Activated CD8-positive, alpha-beta memory T cell treated with anti-CD3 and anti-CD28 coated beads for 36 hours (primary cell): Measurements from ENCODE around the gene ERC1. TPM values are rescaled to one million over a fixed set of nuclear protein-coding genes. Genes with fewer than 3 reads are reported as not detected.
"Not testable (repeated sequence)": the region's sequence is repeated elsewhere in the genome, so short reads cannot be mapped to it uniquely, and the experiment has no call there.

Source experiments
- CTCF ChIA-PET: fragments of 350-600 bp; sonication (Branson Sonifier 250); formaldehyde crosslinking; loops from one replicate; lab custom pipeline; 2021; ENCODE audit warnings: antibody characterized with exemption; lab: Charles Lee
- POLR2A ChIA-PET: fragments of 350-600 bp; sonication (Branson Sonifier 250); formaldehyde crosslinking; loops from one replicate; lab custom pipeline; 2021; ENCODE audit warnings: antibody characterized with exemption; lab: Charles Lee
- total RNA-seq, 2 experiments: library from RNA; stranded (reverse); gene quantifications; one replicate each; pipeline ENCODE4 v1.2.3, GENCODE V29; 2021

The ERC1 gene
- total RNA-seq, 2 experiments from 2014 or later: 24.2 to 25.8 TPM

- POLR2A ChIA-PET: interaction anchor here (0.7 kb wide), 1 partner anchor 203 kb away, joined by 4 read pairs; no protein-coding TSS in a partner anchor
Measured at GRCh38 chr12:1234073-1234472, 243.1 kb downstream of the ERC1 start.

GRCh38 chr12:1246637-1247036, 255.6 kb downstream of the ERC1 start:
- CTCF ChIA-PET: no interaction called here
- POLR2A ChIA-PET: no interaction called here

More at GRCh38 chr12:1234073-1234472, 243.1 kb downstream of the ERC1 start:
- CTCF ChIA-PET: no interaction called here

GRCh38 chr12:1250641-1251040, 259.6 kb downstream of the ERC1 start:
- ChIA-PET CTCF (no interaction called here), POLR2A (no interaction called here)

- CTCF ChIA-PET: no interaction called here
- POLR2A ChIA-PET: no interaction called here
Measured at GRCh38 chr12:1252758-1253157, 261.7 kb downstream of the ERC1 start.

- CTCF ChIA-PET: not testable (repeated sequence)
- POLR2A ChIA-PET: interaction anchor here (0.7 kb wide), 1 partner anchor 12 kb away, joined by 4 read pairs; no protein-coding TSS in a partner anchor
Measured at GRCh38 chr12:1255125-1255524, 264.1 kb downstream of the ERC1 start.

- POLR2A ChIA-PET: not testable (repeated sequence)
- CTCF ChIA-PET: interaction anchor here (0.7 kb wide), 1 partner anchor 50 kb away, joined by 4 read pairs; no protein-coding TSS in a partner anchor
Measured at GRCh38 chr12:1255854-1256253, 264.8 kb downstream of the ERC1 start.

GRCh38 chr12:1256285-1256684, 265.3 kb downstream of the ERC1 start:
- CTCF ChIA-PET: interaction anchor here (0.7 kb wide), 1 partner anchor 14 kb away, joined by 3 read pairs; no protein-coding TSS in a partner anchor
- POLR2A ChIA-PET: no interaction called here

- ChIA-PET POLR2A (no interaction called here), CTCF (interaction anchor here (0.5 kb wide), 1 partner anchor 1112 kb away, joined by 3 read pairs; no protein-coding TSS in a partner anchor)
Measured at GRCh38 chr12:1256991-1257390, 266.0 kb downstream of the ERC1 start.

- POLR2A ChIA-PET: no interaction called here
- CTCF ChIA-PET: no interaction called here
Measured at GRCh38 chr12:1262011-1262410, 271.0 kb downstream of the ERC1 start.

- ChIA-PET CTCF (no interaction called here), POLR2A (no interaction called here)
Measured at GRCh38 chr12:1267243-1267642, 276.2 kb downstream of the ERC1 start.

- CTCF ChIA-PET: no interaction called here
- POLR2A ChIA-PET: no interaction called here
Measured at GRCh38 chr12:1272142-1272541, 281.1 kb downstream of the ERC1 start.

GRCh38 chr12:1273051-1273450, 282.0 kb downstream of the ERC1 start:
- CTCF ChIA-PET: no interaction called here

GRCh38 chr12:1277905-1278304, 286.9 kb downstream of the ERC1 start:
- ChIA-PET CTCF (no interaction called here), POLR2A (no interaction called here)

More at GRCh38 chr12:1273051-1273450, 282.0 kb downstream of the ERC1 start:
- POLR2A ChIA-PET: no interaction called here

GRCh38 chr12:1279050-1279449, 288.0 kb downstream of the ERC1 start:
- CTCF ChIA-PET: no interaction called here

GRCh38 chr12:1280059-1280458, 289.0 kb downstream of the ERC1 start:
- CTCF ChIA-PET: no interaction called here
- POLR2A ChIA-PET: interaction anchor here (0.7 kb wide), 1 partner anchor 129 kb away, joined by 3 read pairs; no protein-coding TSS in a partner anchor

More at GRCh38 chr12:1279050-1279449, 288.0 kb downstream of the ERC1 start:
- POLR2A ChIA-PET: interaction anchor here (0.7 kb wide), 1 partner anchor 130 kb away, joined by 3 read pairs; no protein-coding TSS in a partner anchor

GRCh38 chr12:1281683-1282366, 290.8 kb downstream of the ERC1 start:
- POLR2A ChIA-PET: no interaction called here
- CTCF ChIA-PET: no interaction called here

- POLR2A ChIA-PET: no interaction called here
- CTCF ChIA-PET: no interaction called here
Measured at GRCh38 chr12:1282670-1283315, 291.8 kb downstream of the ERC1 start.

- CTCF ChIA-PET: no interaction called here
Measured at GRCh38 chr12:1283316-1283715, 292.3 kb downstream of the ERC1 start.

GRCh38 chr12:1284611-1285010, 293.6 kb downstream of the ERC1 start:
- ChIA-PET CTCF (no interaction called here), POLR2A (no interaction called here)

More at GRCh38 chr12:1283316-1283715, 292.3 kb downstream of the ERC1 start:
- POLR2A ChIA-PET: no interaction called here

- ChIA-PET POLR2A (no interaction called here), CTCF (no interaction called here)
Measured at GRCh38 chr12:1287446-1287975, 296.5 kb downstream of the ERC1 start.
